SU-DHL-6 (cell line): ENCODE data around the gene ALKBH3.

ENCODE experiments used
- CTCF ChIP-seq: fragments of 200-600 bp; sonication (generic); IDR thresholded peaks from one replicate; pipeline ENCODE4 v1.5.1; 2017; ENCODE audit warnings: antibody characterized with exemption, mild to moderate bottlenecking, low read length, moderate library complexity; ENCODE audit not compliant: insufficient read depth, poor library complexity, severe bottlenecking
- EZH2phosphoT487 ChIP-seq: fragments of 200-600 bp; sonication (generic), shearing (Covaris generic); conservative IDR thresholded peaks from 2 replicates; pipeline ENCODE4 v1.6.1; 2018; ENCODE audit warnings: mild to moderate bottlenecking, antibody characterized with exemption, low read length, moderate library complexity, mixed read lengths

GRCh38 chr11:43921561-43922294 lies 41.1 kb downstream of the ALKBH3 start:
- no peak for TF ChIP-seq EZH2phosphoT487
- no peak for TF ChIP-seq CTCF
